Frontal cortex (tissue), 4 donors: ENCODE results near the gene BAD. TPM values are rescaled to one million over a fixed set of nuclear protein-coding genes. Genes with fewer than 3 reads are reported as not detected.
"Not testable (repeated sequence)": the region's sequence is repeated elsewhere in the genome, so short reads cannot be mapped to it uniquely, and the experiment has no call there.

Source experiments
- DNase-seq, 2 donors: peaks; one replicate each; pipeline ENCODE4 v3.0.0; 2012; ENCODE audit warnings: low spot score in 2 of 2
- FAIRE-seq: peaks from 2 replicates; lab custom pipeline; 2012; peaks lifted over from hg19 to GRCh38; lab: Jason Lieb, UNC
- total RNA-seq: library from RNA; depleted of rRNA; stranded (reverse); fragments of >200 nt; gene quantifications from one replicate; pipeline ENCODE4 v1.2.3, GENCODE V29; 2014
- donor health status: control.
- donor health status: control.
- donor health status: control.

Gene BAD
- total RNA-seq, 1 donor from 2014 or later = 44.8 TPM

DNA sequence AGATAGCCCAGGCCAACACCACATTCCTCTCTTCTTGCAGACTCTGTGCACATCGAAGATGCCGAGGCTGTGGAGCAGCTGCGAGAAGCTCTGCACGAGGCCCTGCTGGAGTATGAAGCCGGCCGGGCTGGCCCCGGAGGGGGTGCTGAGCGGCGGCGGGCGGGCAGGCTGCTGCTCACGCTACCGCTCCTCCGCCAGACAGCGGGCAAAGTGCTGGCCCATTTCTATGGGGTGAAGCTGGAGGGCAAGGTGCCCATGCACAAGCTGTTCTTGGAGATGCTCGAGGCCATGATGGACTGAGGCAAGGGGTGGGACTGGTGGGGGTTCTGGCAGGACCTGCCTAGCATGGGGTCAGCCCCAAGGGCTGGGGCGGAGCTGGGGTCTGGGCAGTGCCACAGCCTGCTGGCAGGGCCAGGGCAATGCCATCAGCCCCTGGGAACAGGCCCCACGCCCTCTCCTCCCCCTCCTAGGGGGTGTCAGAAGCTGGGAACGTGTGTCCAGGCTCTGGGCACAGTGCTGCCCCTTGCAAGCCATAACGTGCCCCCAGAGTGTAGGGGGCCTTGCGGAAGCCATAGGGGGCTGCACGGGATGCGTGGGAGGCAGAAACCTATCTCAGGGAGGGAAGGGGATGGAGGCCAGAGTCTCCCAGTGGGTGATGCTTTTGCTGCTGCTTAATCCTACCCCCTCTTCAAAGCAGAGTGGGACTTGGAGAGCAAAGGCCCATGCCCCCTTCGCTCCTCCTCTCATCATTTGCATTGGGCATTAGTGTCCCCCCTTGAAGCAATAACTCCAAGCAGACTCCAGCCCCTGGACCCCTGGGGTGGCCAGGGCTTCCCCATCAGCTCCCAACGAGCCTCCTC, 31.4 kb upstream of the BAD start:
- not testable (repeated sequence) for DNase-seq, FAIRE-seq

- no peak for DNase-seq
- FAIRE-seq = no peak
Observed at GRCh38 chr11:64314805-64315561, 30.5 kb upstream of the BAD start.

GRCh38 chr11:64314146-64314804, 29.8 kb upstream of the BAD start:
- FAIRE-seq (no peak), DNase-seq (no peak)

DNA sequence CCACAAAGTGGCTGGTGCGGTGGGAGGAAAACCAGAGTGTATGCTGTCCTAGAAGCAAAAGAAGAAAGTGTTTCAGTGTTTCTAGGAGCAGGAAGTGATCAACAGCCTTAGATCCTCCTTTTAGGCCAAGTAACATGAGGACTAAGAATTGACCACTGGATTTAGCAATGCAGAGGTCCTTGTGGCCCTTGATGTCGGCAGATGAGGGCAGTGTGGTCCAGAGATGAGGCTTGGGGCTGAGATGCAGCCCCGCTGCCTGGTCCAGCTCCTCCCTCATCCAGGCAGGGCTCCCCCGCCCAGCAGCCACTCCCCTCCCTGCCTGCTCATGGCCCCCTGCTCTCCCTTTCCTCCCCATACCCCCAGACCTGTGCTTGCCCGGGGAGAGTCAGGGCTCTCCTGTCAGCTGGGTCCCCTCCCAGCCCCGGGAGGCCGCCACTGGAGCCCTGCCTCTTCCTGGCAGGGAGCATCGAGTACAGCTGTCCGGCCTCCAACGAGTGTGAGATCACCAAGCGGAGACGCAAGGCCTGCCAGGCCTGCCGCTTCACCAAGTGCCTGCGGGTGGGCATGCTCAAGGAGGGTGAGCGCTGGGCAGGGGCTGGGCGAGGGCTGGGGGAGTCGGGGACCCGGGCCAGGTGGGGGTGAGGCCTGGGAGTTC, 29.2 kb upstream of the BAD start:
- FAIRE-seq (no peak), DNase-seq (no peak)

- DNase-seq = no peak
- no peak for FAIRE-seq
Observed at GRCh38 chr11:64312947-64313346, 28.5 kb upstream of the BAD start.

GRCh38 chr11:64307795-64308194, 23.3 kb upstream of the BAD start:
- not testable (repeated sequence) for DNase-seq, FAIRE-seq

DNA sequence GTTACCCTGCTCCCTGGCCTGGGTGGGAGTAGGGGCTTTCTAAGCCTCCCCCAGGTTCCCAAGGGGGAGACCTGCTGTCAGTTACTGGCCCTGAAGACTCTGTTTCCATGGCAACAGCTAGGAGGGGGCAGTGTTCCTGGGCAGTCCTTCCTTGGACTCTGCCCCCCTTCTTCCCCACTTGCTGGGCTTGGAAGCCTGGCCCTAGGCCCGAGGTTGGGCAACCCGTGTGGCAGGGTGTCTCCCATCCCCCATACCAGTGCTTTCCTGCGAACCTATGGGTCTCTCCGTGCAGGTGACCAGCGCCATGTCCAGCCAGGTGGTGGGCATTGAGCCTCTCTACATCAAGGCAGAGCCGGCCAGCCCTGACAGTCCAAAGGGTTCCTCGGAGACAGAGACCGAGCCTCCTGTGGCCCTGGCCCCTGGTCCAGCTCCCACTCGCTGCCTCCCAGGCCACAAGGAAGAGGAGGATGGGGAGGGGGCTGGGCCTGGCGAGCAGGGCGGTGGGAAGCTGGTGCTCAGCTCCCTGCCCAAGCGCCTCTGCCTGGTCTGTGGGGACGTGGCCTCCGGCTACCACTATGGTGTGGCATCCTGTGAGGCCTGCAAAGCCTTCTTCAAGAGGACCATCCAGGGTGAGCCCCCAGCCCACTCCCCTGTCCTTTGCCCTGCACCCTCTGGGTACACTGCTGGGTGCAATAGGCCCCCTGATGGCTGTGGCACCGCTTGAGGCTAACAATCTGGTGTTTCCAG, 22.6 kb upstream of the BAD start:
- no peak for DNase-seq
- FAIRE-seq = no peak

DNA sequence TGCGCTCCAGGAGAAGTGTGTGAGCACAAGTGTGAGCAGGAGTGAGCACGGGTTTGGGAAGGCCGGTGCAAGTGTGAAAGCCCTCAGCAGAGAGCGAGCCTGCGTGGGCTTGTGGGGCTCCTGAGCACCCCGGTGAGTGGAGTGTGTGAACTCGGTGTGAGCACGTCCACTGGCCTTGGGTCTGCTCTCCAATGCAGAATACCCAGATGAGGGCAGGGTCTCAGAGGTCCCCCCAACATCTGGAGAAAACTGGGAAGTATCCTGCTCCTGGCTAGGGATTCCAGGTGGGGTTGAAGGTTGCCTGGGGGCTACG, 22.1 kb upstream of the BAD start:
- FAIRE-seq = no peak

GRCh38 chr11:64305691-64306562, 21.5 kb upstream of the BAD start:
- DNase-seq = no peak

More for the DNA sequence above, 22.1 kb upstream of the BAD start:
- DNase-seq = no peak

DNA sequence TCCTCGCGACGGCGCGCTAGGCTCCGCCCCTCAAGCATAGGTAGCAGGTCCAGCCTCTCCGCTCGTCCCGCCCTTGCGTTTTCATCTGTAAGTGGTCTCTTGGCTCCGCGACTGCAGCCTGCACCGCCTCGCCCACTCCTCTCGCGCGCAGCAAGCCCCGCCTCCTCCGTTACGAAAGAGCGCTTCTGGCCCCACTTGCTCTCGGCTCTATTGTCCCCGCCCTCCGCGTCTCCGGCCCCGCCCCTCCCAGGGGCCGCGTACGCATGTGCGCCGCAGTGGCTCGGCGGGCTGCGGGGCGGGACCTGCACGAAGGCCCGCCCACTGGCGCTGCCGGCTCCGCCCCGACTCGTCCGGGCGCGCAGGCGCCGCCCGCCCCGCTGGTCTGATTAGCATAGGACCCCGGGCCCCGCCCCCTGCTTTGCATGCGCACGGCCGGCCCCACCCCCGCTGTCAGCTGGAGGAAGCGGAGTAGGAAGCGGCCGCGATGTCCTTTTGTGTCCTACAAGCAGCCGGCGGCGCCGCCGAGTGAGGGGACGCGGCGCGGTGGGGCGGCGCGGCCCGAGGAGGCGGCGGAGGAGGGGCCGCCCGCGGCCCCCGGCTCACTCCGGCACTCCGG, 20.7 kb upstream of the BAD start, which contains the start of gene ESRRA:
TSS of gene ESRRA (plus strand) at position 450 of the 616 bp plus-strand sequence. CDS start 1,656 bp downstream, outside the sequence.
- FAIRE-seq = no peak
- DNase-seq = peak; percentile 100

More at GRCh38 chr11:64305691-64306562, 21.5 kb upstream of the BAD start:
- FAIRE-seq = no peak

- peak; percentile 81 for DNase-seq
- FAIRE-seq = no peak
Observed at GRCh38 chr11:64304316-64305072, 20.0 kb upstream of the BAD start.

- FAIRE-seq (no peak), DNase-seq (no peak)
Observed at GRCh38 chr11:64304032-64304315, 19.5 kb upstream of the BAD start.

DNA sequence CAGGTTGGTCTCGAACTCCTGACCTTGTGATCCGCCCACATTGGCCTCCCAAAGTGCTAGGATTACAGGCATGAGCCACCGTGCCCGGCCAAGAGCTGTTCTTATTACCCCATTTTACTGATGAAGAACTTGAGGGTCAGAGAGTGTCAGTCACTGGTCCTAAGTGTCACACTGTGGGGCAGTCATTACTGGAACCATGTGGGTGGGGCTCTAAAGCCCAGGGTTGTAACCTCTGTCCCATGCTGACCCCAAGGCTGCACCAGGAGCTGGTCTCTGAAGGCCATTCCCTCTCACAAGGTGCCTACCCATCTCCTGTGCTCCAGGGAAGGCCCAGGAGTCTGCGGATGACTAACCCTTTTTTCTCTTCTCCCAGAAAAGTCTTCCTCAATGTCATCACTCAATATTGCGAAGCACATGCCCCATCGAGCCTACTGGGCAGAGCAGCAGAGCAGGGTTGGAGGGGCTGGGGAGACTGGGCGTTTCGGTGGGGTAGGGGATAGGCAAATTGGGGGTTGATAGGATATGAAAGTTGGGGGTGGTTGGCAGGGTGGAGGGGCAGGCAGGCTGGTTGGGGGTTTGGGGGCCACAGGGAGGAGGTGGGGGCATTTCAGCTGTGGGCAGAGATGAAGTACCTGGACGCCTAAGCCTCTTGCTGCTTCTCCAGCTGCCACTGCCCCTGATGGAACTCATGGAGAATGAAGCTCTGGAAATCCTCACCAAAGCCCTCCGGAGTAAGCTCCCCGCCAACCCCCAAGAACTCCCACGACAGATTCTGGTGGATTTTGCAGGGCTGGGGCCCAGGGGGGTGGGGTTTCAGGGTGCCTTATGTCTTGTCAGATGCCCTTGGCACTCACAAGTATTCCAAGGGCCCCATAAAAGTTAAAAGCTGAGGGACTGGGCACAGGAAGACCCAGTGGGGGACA, 18.9 kb upstream of the BAD start:
- DNase-seq (no peak), FAIRE-seq (no peak)

DNA sequence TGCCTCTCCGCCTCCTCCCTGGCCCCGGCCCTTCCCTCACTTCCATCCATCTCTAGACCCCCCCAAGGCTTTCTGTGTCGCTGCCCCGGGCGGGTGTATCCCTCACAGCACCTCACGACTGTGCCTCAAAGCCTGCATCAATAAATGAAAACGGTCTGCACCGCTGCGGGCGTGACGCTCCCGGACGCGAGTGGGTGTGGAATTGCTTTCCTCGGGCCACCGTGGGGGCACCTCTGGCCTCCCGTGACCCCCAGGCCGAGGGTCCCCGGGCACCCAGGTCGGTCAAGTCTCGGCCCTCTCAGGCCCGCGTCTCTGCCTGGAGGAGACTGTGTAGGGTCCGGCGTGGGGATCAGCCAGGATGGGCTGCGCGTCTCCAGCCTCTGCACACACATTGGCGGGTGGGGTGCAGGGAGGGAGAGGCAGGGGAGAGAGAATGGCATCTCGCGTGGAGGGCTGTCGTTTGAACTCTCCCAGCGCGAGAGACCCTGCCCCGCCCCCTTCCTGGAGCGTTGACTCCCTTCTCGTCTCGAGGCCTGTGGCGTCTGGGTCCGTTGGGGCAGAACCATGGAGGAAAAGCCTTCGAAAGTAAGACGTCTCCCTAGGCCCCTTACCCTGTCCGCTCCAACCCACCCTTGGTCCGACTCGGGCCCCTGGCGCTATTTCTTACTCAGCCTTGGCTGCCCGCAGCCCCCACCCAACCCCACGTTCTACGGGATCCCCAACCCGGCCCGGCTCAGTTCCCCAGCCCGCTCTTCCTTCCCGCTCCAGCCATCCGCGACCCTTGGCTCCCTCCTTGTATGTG, 15.6 kb upstream of the BAD start, which contains the start of gene CATSPERZ:
TSS of gene CATSPERZ (plus strand) at position 512 of the 802 bp plus-strand sequence. CDS start at position 565, 53 bp downstream.
- DNase-seq (no peak), FAIRE-seq (no peak)
